Skeletal muscle satellite cell (primary cell): ENCODE data around the gene NPY.

Source experiments
- H3K27me3 ChIP-seq: 2 replicates; pipeline ENCODE4 v1.7.0; 2013; ENCODE audit warnings: low read length; ENCODE audit not compliant: control insufficient read depth, insufficient read depth
- H3K36me3 ChIP-seq: 2 replicates; pipeline ENCODE4 v1.7.0; 2013; ENCODE audit warnings: mild to moderate bottlenecking, control low read depth, low read length; ENCODE audit not compliant: insufficient read depth
- H3K4me1 ChIP-seq: 2 replicates; pipeline ENCODE4 v1.7.0; 2013; ENCODE audit warnings: low read length; ENCODE audit not compliant: control insufficient read depth, insufficient read depth
- H3K4me2 ChIP-seq: 2 replicates; pipeline ENCODE4 v1.7.0; 2013; ENCODE audit warnings: mild to moderate bottlenecking, low read length
- H3K4me3 ChIP-seq: 2 replicates; pipeline ENCODE4 v1.7.0; 2013; ENCODE audit warnings: low read length
- H3K9ac ChIP-seq: 2 replicates; pipeline ENCODE4 v1.7.0; 2013; ENCODE audit warnings: mild to moderate bottlenecking, low read depth, low read length, moderate library complexity
- H3K9me3 ChIP-seq: replicated peaks from 2 replicates; pipeline ENCODE4 v1.7.0; 2013; ENCODE audit warnings: mild to moderate bottlenecking, control low read depth, low read length

The NPY gene

DNA sequence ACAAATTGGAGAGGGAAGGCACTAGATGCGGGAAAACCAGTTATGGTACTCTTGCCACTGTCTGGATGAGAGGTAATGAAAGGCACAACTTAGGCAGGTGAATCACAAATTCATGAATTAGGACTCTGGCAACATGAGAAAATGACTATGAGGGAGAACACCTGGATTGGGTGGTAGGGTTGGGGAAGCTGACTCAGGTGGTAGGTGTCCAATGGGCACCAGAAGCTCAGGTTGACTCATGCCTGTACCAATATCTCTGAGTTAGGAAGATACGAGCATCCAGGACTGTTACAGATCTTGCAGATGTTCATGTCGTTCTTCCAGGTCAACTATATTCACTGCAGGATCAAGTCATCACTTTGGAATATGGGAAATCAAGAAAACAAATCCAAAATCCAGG lies 56.7 kb downstream of the NPY start:
- Histone ChIP-seq H3K9ac (no peak overlapping the region), H3K4me2 (no peak overlapping the region), H3K4me1 (no peaks in the 10 kb centered on the region), H3K9me3 (no peaks in the 10 kb centered on the region), H3K27me3 (peaks cover 3% of the 10 kb centered on the region), H3K36me3 (no peaks in the 10 kb centered on the region), H3K4me3 (no peak overlapping the region)
